Keratinocyte (primary cell): ENCODE data around the gene CEP68. TPM values are rescaled to one million over a fixed set of nuclear protein-coding genes. Genes with fewer than 3 reads are reported as not detected.

ENCODE experiments used
- DNase-seq: peaks from one replicate; pipeline ENCODE4 v3.0.0-alpha.2; 2011; ENCODE audit warnings: low read depth, missing footprints, low spot score
- FAIRE-seq: peaks from 2 replicates; lab custom pipeline; 2011; peaks lifted over from hg19 to GRCh38; lab: Jason Lieb, UNC
- H2AFZ ChIP-seq: 2 replicates; pipeline ENCODE4 v1.6.0; 2012; ENCODE audit warnings: low read length, control low read depth, inconsistent platforms; ENCODE audit not compliant: control insufficient read depth
- H3K27ac ChIP-seq: 2 replicates; pipeline ENCODE4 v1.5.1; 2011; ENCODE audit warnings: low read length; ENCODE audit not compliant: control insufficient read depth, insufficient read depth
- H3K27me3 ChIP-seq: 3 replicates; pipeline ENCODE4 v1.6.0; 2011; ENCODE audit warnings: low read length; ENCODE audit not compliant: control insufficient read depth, insufficient read depth; ENCODE audit errors: extremely low read depth
- H3K36me3 ChIP-seq, 2 experiments: 2 replicates in 1 of 2; 3 replicates in 1 of 2; pipeline ENCODE4 v1.5.1; 2011; ENCODE audit warnings: low read length in 2 of 2, mild to moderate bottlenecking in 1 of 2; ENCODE audit not compliant: control insufficient read depth in 2 of 2, insufficient read depth in 2 of 2; ENCODE audit errors: extremely low read depth in 1 of 2
- H3K4me1 ChIP-seq: 3 replicates; pipeline ENCODE4 v1.5.1; 2011; ENCODE audit warnings: low read length; ENCODE audit not compliant: control insufficient read depth, insufficient read depth; ENCODE audit errors: extremely low read depth
- H3K4me2 ChIP-seq: 3 replicates; pipeline ENCODE4 v1.6.0; 2011; ENCODE audit warnings: low read depth, low read length; ENCODE audit not compliant: control insufficient read depth, insufficient read depth; ENCODE audit errors: extremely low read depth
- H3K4me3 ChIP-seq, 3 experiments: fragments of 200-600 bp in 1 of 3; sonication (generic) in 1 of 3; 2 replicates in 2 of 3; 3 replicates in 1 of 3; pipeline ENCODE4 v1.5.1; 2011 to 2016; ENCODE audit warnings: low read length in 3 of 3, mild to moderate bottlenecking in 3 of 3, control low read depth in 2 of 3, inconsistent platforms in 1 of 3, low read depth in 1 of 3, mixed read lengths in 1 of 3, mixed run types in 1 of 3, moderate library complexity in 1 of 3; ENCODE audit not compliant: control insufficient read depth in 2 of 3, insufficient read depth in 2 of 3; ENCODE audit errors: extremely low read depth in 1 of 3
- H3K79me2 ChIP-seq: 2 replicates; pipeline ENCODE4 v1.6.0; 2012; ENCODE audit warnings: low read length; ENCODE audit not compliant: control insufficient read depth, insufficient read depth
- H3K9ac ChIP-seq: 3 replicates; pipeline ENCODE4 v1.6.0; 2011; ENCODE audit warnings: low read length; ENCODE audit not compliant: control insufficient read depth, insufficient read depth; ENCODE audit errors: extremely low read depth
- H3K9me1 ChIP-seq: 3 replicates; pipeline ENCODE4 v1.6.0; 2011; ENCODE audit warnings: low read length; ENCODE audit not compliant: control insufficient read depth, insufficient read depth; ENCODE audit errors: extremely low read depth
- H3K9me3 ChIP-seq: 2 replicates; pipeline ENCODE4 v1.5.1; 2012; ENCODE audit warnings: low read depth, low read length; ENCODE audit not compliant: control insufficient read depth
- H4K20me1 ChIP-seq: 3 replicates; pipeline ENCODE4 v1.6.0; 2011; ENCODE audit warnings: low read length; ENCODE audit not compliant: control insufficient read depth, insufficient read depth; ENCODE audit errors: extremely low read depth
- CTCF ChIP-seq, 3 experiments: IDR thresholded peaks in 1 of 3; conservative IDR thresholded peaks in 1 of 3; optimal IDR thresholded peaks in 1 of 3; 2 replicates in 2 of 3; 3 replicates in 1 of 3; pipeline versions ENCODE3 to v1.5.1; 2011; ENCODE audit warnings: low read length in 3 of 3, mild to moderate bottlenecking in 3 of 3, moderate library complexity in 2 of 3, control low read depth in 1 of 3, inconsistent platforms in 1 of 3; ENCODE audit not compliant: insufficient read depth in 2 of 3; ENCODE audit errors: extremely low read depth in 1 of 3
- EZH2 ChIP-seq: IDR thresholded peaks from one replicate; pipeline ENCODE4 v1.6.1; 2012; ENCODE audit warnings: inconsistent platforms, mild to moderate bottlenecking, low read length, moderate library complexity
- dilution Hi-C: fragments of 300-500 bp; cut with MboI; formaldehyde crosslinking; loops from one replicate; pipeline ENCODE4 v1.7.0; 2020; ENCODE audit warnings: low sequenced_read_pairs; ENCODE audit not compliant: extremely low pct_ligation_motif_present
- polyA minus RNA-seq, 3 experiments: library from RNA; depleted of rRNA, polyadenylated mRNA; stranded (reverse); fragments of >200 nt; gene quantifications; 1 replicate in 1 of 3; 2 replicates in 1 of 3; 3 replicates in 1 of 3; pipeline ENCODE4 v1.2.3, GENCODE V29; 2011
- polyA plus RNA-seq, 5 experiments: library from polyadenylated mRNA; depleted of rRNA in 3 of 5; stranded (reverse) in 3 of 5; stranded (forward) in 1 of 5; unstranded in 1 of 5; fragments of >200 nt; gene quantifications; 1 replicate in 1 of 5; 2 replicates in 3 of 5; 3 replicates in 1 of 5; pipeline versions ENCODE4 v1.2.1 to v1.2.3, GENCODE V29; 2011 to 2012; ENCODE audit warnings: missing spikeins in 2 of 5, low read depth in 1 of 5, low replicate concordance in 1 of 5

The CEP68 gene, protein sequence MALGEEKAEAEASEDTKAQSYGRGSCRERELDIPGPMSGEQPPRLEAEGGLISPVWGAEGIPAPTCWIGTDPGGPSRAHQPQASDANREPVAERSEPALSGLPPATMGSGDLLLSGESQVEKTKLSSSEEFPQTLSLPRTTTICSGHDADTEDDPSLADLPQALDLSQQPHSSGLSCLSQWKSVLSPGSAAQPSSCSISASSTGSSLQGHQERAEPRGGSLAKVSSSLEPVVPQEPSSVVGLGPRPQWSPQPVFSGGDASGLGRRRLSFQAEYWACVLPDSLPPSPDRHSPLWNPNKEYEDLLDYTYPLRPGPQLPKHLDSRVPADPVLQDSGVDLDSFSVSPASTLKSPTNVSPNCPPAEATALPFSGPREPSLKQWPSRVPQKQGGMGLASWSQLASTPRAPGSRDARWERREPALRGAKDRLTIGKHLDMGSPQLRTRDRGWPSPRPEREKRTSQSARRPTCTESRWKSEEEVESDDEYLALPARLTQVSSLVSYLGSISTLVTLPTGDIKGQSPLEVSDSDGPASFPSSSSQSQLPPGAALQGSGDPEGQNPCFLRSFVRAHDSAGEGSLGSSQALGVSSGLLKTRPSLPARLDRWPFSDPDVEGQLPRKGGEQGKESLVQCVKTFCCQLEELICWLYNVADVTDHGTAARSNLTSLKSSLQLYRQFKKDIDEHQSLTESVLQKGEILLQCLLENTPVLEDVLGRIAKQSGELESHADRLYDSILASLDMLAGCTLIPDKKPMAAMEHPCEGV
- 3.9 to 5.5 TPM (median 4.1 TPM) in 3 replicates for polyA plus RNA-seq
- polyA plus RNA-seq (2011; ENCODE audit: low read depth), result 2.3 TPM
- polyA plus RNA-seq (2011; cell fraction: cytosol; rRNA removed), result 3.8 and 4.3 TPM in 2 replicates
- polyA plus RNA-seq (2011; cell fraction: nucleus; rRNA removed), result 4.6 and 5.7 TPM in 2 replicates
- polyA plus RNA-seq (2012; ENCODE audit: low replicate concordance), result 3.1 and 3.5 TPM in 2 replicates
- polyA minus RNA-seq, result 4.8 to 8.3 TPM (median 5.3 TPM) in 3 replicates
- 1.9 TPM for polyA minus RNA-seq (2011; cell fraction: cytosol; rRNA and poly(A)+ RNA removed)
- 3.5 and 3.6 TPM in 2 replicates for polyA minus RNA-seq (2011; cell fraction: nucleus; rRNA and poly(A)+ RNA removed)

DNA sequence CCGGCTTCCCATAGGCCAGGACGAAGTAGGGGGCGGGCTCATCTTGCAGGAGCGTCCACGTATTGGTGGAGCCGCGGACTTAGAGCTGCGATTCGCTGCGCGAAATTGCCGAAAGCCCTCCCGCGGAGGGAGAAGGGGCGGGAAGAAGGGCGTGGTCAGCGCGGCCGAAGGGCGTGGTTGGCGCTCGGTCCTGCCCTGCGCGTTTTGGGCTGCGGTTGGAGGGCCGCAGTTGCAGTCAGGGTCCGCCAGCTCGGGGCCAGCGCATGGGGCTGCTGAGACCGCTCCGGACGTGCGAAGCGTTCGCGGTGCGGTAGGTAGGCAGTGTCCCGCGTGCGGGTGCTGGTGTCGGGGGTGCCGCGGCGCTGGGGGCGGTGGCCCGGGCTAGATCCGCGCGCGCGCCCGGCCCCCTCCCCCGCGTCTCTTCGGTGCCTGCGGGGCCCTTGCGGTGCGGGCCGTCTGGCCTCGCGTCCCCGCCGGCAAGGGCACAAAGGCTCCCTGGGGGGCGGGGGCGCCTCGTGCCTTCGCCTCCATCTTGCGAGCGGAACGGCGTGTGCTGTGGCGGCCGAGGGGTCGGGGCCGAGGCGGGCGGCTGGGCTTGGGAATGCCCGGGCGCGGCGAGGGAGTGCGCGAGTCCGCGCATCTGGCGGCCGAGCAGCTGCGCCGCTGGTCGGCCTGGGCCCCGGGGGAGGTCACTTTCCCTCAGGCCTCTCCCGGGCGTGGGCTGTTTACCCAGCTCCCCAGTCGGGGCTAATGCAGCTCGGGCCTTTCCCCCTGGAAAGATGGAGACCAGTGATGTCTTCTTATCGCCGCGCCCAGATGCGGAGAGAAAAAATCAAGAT lies at the start of gene CEP68:
Gene CEP68, plus strand, starts transcription at position 202 of the 839 bp plus-strand sequence. CDS start 13,029 bp downstream, outside the sequence.
- no peaks in the 10 kb centered on the region for H3K9me3 ChIP-seq
- H3K36me3 ChIP-seq, result no peaks in the 10 kb centered on the region
- no peaks in the 10 kb centered on the region for H4K20me1 ChIP-seq
- H3K79me2 ChIP-seq, result no peaks in the 10 kb centered on the region
- peak within 1 kb of the TSS; percentile 63 for H3K27ac ChIP-seq
- peaks cover 15% of the 10 kb centered on the region for H3K4me1 ChIP-seq
- H3K27me3 ChIP-seq, result no peaks in the 10 kb centered on the region
- TF ChIP-seq CTCF (optimal IDR thresholded peaks at IDR 0.05 in 1 of 3, IDR thresholded peaks at IDR 0.05 in 1 of 3, conservative IDR thresholded peaks at IDR 0.05 in 1 of 3; ENCODE audit: extremely low read depth in 1 of 3, insufficient read depth in 2 of 3, low read length in 3 of 3) (no peak), EZH2 (no peak)
- H3K4me2 ChIP-seq, result peak within 1 kb of the TSS; percentile 97
- H3K4me3 ChIP-seq, result peak within 1 kb of the TSS; percentile 51 to 79 (median 71)
- dilution Hi-C loops, result no loop called here
- H3K9me1 ChIP-seq, result no peaks in the 10 kb centered on the region
- peak within 1 kb of the TSS; percentile 87 for H2AFZ ChIP-seq
- H3K9ac ChIP-seq, result peak within 1 kb of the TSS; percentile 75
- DNase-seq, result peak; percentile 86
- peak; percentile 61 for FAIRE-seq

DNA sequence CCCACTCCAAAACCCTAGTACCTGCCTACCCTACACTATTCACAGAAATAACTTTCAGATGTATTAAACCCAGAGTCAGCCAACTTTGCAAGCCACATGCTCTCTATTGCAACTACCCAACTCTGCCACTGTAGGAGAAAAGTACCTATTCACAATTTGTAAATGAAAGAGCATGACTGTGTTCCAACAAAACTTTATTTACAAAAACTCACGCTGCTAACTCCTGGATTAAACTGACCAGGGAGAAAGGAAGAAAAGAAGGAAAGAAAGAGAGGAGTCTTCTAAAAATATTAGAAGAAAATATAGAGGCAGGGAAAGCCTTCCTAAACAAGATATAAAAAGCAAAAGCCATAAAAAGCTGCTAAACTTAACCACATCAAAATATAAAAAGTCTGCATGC lies 42.4 kb upstream of the CEP68 start:
- no peaks in the 10 kb centered on the region for H3K9me1 ChIP-seq
- no peaks in the 10 kb centered on the region for H4K20me1 ChIP-seq
- H2AFZ ChIP-seq, result no peak overlapping the region
- TF ChIP-seq EZH2 (no peak), CTCF (optimal IDR thresholded peaks at IDR 0.05 in 1 of 3, IDR thresholded peaks at IDR 0.05 in 1 of 3, conservative IDR thresholded peaks at IDR 0.05 in 1 of 3; ENCODE audit: extremely low read depth in 1 of 3, insufficient read depth in 2 of 3, low read length in 3 of 3) (no peak)
- H3K4me2 ChIP-seq, result no peak overlapping the region
- no peaks in the 10 kb centered on the region for H3K27me3 ChIP-seq
- DNase-seq, result no peak
- H3K36me3 ChIP-seq, result peaks cover 0 to 13% of the 10 kb centered on the region in 2 experiments
- H3K4me1 ChIP-seq, result no peaks in the 10 kb centered on the region
- H3K9ac ChIP-seq, result no peak overlapping the region
- dilution Hi-C loops, result no loop called here
- H3K27ac ChIP-seq, result no peak overlapping the region
- no peaks in the 10 kb centered on the region for H3K9me3 ChIP-seq
- no peak for FAIRE-seq
- no peaks in the 10 kb centered on the region for H3K79me2 ChIP-seq
- H3K4me3 ChIP-seq, result no peak overlapping the region
